Measurements from ENCODE around the gene DRD3. TPM values are rescaled to one million over a fixed set of nuclear protein-coding genes. Genes with fewer than 3 reads are reported as not detected.

The DRD3 gene
- total and polyA plus RNA-seq, 2 donors (not counting 1 experiment from before 2014, with no cell fraction given) = not detected

GRCh38 chr3:114115143-114115542, 63.7 kb downstream of the DRD3 start:
- Histone ChIP-seq H3K27ac (ENCODE audit: insufficient read depth, low read length) (no peak overlapping the region), H3K27me3 (ENCODE audit: control insufficient read depth, insufficient read depth, low read length) (no peaks in the 10 kb centered on the region), H3K4me1 (ENCODE audit: control insufficient read depth, extremely low read depth, insufficient read depth, low read length) (no peaks in the 10 kb centered on the region), H4K20me1 (ENCODE audit: control insufficient read depth, extremely low read depth, insufficient read depth, low read length) (no peaks in the 10 kb centered on the region), H3K4me3 (replicated peaks in 1 of 4; ENCODE audit: control extremely low read depth in 1 of 4, insufficient read depth in 1 of 4, low read depth in 3 of 4, low read length in 4 of 4) (no peak overlapping the region), H3K36me3 (ENCODE audit: control insufficient read depth, insufficient read depth, low read length) (no peaks in the 10 kb centered on the region), H3K9ac (ENCODE audit: insufficient read depth, low read length) (no peak overlapping the region), H2AFZ (ENCODE audit: low read length) (no peak overlapping the region), H3K79me2 (ENCODE audit: control insufficient read depth, insufficient read depth, low read length) (no peaks in the 10 kb centered on the region), H3K9me3 (ENCODE audit: control insufficient read depth, insufficient read depth, low read depth, low read length) (no peaks in the 10 kb centered on the region), H3K4me2 (ENCODE audit: extremely low read depth, insufficient read depth, low read length) (no peak overlapping the region)
- peak in 1 of 2 donors; percentile 89 for DNase-seq (ENCODE audit: low read depth in 2 of 2)
- no peak for TF ChIP-seq CTCF (conservative IDR thresholded peaks at IDR 0.05 in 1 of 2, IDR thresholded peaks at IDR 0.05 in 1 of 2; ENCODE audit: low read depth in 1 of 2, low read length in 2 of 2)

- TF ChIP-seq EZH2 (IDR thresholded peaks at IDR 0.05; ENCODE audit: low read length, missing control alignments) (no peak), CTCF (conservative IDR thresholded peaks at IDR 0.05 in 1 of 2, IDR thresholded peaks at IDR 0.05 in 1 of 2; ENCODE audit: low read depth in 1 of 2, low read length in 2 of 2) (no peak)
- no peaks in the 10 kb centered on the region for H4K20me1 ChIP-seq (ENCODE audit: control insufficient read depth, extremely low read depth, insufficient read depth, low read length)
These were observed 64.1 kb downstream of the DRD3 start for GRCh38 chr3:114114719-114115118.

GRCh38 chr3:114112696-114113095, 66.2 kb downstream of the DRD3 start:
- Histone ChIP-seq H3K36me3 (ENCODE audit: control insufficient read depth, insufficient read depth, low read length) (no peaks in the 10 kb centered on the region), H3K79me2 (ENCODE audit: control insufficient read depth, insufficient read depth, low read length) (no peaks in the 10 kb centered on the region), H3K9me3 (ENCODE audit: control insufficient read depth, insufficient read depth, low read depth, low read length) (no peaks in the 10 kb centered on the region), H3K27ac (ENCODE audit: insufficient read depth, low read length) (no peak overlapping the region), H4K20me1 (ENCODE audit: control insufficient read depth, extremely low read depth, insufficient read depth, low read length) (no peaks in the 10 kb centered on the region), H3K4me2 (ENCODE audit: extremely low read depth, insufficient read depth, low read length) (no peak overlapping the region), H2AFZ (ENCODE audit: low read length) (no peak overlapping the region), H3K27me3 (ENCODE audit: control insufficient read depth, insufficient read depth, low read length) (no peaks in the 10 kb centered on the region), H3K9ac (ENCODE audit: insufficient read depth, low read length) (no peak overlapping the region), H3K4me1 (ENCODE audit: control insufficient read depth, extremely low read depth, insufficient read depth, low read length) (no peaks in the 10 kb centered on the region), H3K4me3 (replicated peaks in 1 of 4; ENCODE audit: control extremely low read depth in 1 of 4, insufficient read depth in 1 of 4, low read depth in 3 of 4, low read length in 4 of 4) (no peak overlapping the region)
- no peak for TF ChIP-seq CTCF (conservative IDR thresholded peaks at IDR 0.05 in 1 of 2, IDR thresholded peaks at IDR 0.05 in 1 of 2; ENCODE audit: low read depth in 1 of 2, low read length in 2 of 2)
- no peak for TF ChIP-seq EZH2 (IDR thresholded peaks at IDR 0.05; ENCODE audit: low read length, missing control alignments)
- DNase-seq (ENCODE audit: low read depth in 2 of 2) = peak in 1 of 2 donors; percentile 73

More at GRCh38 chr3:114114719-114115118, 64.1 kb downstream of the DRD3 start:
- Histone ChIP-seq H2AFZ (ENCODE audit: low read length) (no peak overlapping the region), H3K27ac (ENCODE audit: insufficient read depth, low read length) (no peak overlapping the region), H3K9ac (ENCODE audit: insufficient read depth, low read length) (no peak overlapping the region), H3K4me2 (ENCODE audit: extremely low read depth, insufficient read depth, low read length) (no peak overlapping the region), H3K36me3 (ENCODE audit: control insufficient read depth, insufficient read depth, low read length) (no peaks in the 10 kb centered on the region), H3K27me3 (ENCODE audit: control insufficient read depth, insufficient read depth, low read length) (no peaks in the 10 kb centered on the region), H3K9me3 (ENCODE audit: control insufficient read depth, insufficient read depth, low read depth, low read length) (no peaks in the 10 kb centered on the region), H3K4me3 (replicated peaks in 1 of 4; ENCODE audit: control extremely low read depth in 1 of 4, insufficient read depth in 1 of 4, low read depth in 3 of 4, low read length in 4 of 4) (no peak overlapping the region), H3K79me2 (ENCODE audit: control insufficient read depth, insufficient read depth, low read length) (no peaks in the 10 kb centered on the region), H3K4me1 (ENCODE audit: control insufficient read depth, extremely low read depth, insufficient read depth, low read length) (no peaks in the 10 kb centered on the region)
- DNase-seq (ENCODE audit: low read depth in 2 of 2) = no peak
